Measurements from ENCODE around the gene PLEKHA7. TPM values are rescaled to one million over a fixed set of nuclear protein-coding genes. Genes with fewer than 3 reads are reported as not detected.
"Not testable (repeated sequence)": the region's sequence is repeated elsewhere in the genome, so short reads cannot be mapped to it uniquely, and the experiment has no call there.

PLEKHA7 gene
- total RNA-seq, 1 donor from 2014 or later: 0.78 TPM

DNA sequence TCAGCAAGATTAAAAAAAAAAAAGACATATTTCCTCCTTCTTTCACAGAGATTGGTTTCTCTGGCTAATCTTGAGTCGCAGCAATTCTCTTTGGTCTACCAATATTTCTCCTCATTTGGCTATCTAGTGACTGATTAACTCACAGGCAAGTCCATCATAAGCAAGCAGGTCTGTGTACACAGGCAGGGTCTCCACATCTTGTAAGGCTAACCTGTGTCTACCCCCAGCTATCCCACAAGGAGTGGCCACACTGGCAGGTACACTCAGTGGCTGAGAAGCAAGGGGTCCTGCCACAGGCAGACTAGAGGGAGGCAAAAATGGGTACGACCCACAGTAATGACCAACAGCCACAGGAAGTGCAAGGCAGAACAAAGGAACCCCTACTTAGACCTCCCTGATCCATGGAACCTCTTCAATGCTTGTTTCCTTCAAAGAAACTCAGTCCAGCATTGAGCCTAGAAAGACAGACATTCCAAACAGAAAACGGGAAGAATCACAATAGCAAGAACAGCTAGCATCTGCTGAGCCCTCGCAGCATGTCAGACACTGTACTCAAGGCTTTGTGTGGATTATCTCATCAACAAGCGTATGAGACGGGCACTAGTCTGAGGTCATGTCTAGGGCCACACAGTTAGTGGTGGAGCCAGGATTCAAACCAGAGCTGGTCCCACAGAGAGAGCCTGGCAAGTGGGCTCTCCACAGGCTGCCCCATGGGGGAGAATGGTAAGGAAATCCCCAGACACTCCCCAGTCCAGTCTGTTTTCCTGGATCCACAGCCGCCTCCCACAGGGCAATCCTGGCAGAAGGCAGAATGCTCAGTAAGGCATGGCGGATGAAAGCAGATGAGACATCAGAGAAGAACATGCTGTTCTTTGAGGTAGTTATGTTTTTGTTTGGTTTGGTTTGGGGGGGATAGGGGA lies 34.3 kb downstream of the PLEKHA7 start:
- no peak for DNase-seq (ENCODE audit: low read depth)

DNA sequence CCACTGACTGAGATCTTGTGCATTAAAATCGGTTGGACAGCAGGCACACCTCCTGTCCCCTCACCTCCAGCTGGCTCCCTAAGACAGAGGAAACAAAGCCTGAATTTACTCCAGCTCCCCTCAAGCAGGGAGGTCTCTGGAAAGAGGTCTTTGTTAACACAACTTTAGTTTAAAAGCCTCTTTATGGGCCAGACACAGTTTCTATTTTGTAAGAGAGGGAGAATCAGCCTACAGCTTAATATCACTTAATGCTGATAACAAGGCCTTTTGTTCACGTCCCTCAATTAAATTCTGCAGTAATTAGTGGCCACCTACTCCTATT lies 36.3 kb downstream of the PLEKHA7 start:
- no peak for DNase-seq (ENCODE audit: low read depth)

DNA sequence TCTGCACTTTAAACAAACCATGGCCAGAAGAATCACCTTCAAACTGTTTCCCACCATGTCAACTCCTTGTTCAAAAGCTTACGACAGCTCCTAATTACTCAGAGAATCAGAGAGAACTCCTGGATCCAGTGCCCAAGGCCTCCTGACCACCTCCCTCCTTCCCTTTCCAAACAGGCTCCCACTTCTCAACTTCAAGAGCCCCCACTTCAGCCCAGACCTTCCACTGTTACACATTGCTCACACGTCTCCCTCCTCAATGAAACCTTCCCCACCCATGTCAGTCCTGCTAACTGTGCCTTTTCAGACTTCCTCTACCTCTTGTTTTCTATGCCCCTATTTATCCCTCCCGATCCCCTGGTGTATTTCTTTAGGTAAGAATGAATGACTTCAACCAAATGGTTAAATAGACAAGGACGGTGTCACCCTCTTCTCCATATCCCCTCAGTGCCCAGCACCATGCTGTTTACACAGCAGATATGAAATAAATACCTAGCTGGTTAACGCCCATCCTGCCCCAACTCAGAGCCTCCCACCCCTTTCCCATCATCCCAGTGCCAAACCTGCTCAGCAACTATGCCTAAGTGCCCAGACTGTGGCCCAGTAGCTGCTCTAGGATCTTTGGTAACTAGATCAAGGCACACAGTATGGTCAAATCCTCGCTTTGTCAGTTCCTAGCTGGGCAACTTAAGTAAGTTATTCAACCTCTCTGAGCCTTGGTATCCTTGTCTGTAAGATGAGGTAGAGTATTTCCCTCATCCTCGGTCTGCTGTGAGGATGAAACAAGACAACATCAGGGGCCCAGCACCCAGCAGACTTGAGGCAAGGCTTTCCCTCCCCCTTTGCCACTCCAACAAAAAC lies 36.8 kb downstream of the PLEKHA7 start:
- DNase-seq (ENCODE audit: low read depth): no peak

DNA sequence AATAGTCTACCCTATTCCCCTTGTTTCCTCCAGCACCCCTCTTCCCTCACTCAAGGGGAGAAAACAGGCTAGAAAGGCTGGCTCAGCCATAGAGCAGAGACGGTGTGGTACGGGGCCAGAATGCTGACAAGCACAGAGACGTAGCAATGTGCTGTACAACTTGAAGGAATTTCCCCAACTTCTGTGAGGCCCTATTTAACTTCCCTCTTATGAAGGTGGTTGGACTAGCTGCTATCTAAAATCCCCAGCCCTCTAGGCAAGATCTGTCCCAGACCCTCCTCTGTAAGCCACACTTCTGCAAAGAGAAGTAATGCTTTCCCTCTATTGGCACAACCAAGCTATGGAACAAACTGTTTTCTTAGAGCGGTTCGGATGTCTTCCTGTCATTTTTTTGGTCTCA lies 37.8 kb downstream of the PLEKHA7 start:
- no peak for DNase-seq (ENCODE audit: low read depth)

DNA sequence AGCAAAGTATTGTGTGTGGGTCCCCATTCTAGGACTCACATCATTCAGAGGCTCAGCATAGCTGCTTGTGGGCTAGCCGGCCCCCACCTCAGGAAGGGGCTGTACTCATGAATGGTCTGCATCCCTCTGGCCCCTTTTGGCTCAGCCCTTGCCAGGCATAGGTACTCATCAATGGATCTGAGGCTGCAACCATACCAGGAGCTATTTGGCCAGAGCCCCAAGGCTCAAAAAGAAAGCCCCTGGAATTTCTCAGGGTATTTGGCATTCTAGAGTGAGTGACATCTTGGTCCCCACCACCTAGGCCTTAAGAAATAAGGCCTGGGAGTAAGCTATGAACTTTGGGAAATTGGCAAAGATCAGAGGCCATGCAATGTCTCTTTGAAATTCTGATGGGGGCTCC lies 38.3 kb downstream of the PLEKHA7 start:
- no peak for DNase-seq (ENCODE audit: low read depth)

DNA sequence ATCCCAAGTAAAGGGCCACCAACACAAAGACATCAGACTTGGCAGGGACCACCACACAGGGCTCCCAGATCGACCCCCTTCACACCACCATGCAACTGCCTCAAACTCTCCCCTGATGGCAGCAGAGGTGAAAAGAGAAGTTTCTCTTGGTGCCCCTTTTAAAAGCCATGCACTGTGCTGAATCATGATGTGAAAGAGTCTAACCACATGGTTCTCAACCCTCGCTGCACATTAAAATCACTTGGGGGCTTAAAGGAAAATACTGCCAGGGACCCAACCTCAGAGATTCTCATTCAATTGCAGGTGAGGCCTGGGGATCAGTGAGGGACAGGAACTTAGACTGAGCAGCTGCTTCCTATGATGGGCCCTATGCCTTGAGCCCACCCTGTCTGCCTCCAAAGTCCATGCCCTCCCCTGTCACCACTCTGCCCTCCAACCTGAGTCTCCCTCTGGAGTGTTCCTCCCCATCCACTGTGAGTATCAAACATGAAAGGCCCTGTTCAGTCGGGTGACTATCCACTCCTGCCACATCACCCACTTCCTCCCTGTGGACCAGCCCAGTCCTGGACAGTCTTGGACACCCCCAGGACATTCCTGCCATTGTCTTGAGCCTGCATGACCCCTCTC lies 40.8 kb downstream of the PLEKHA7 start:
- DNase-seq (ENCODE audit: low read depth): no peak

DNA sequence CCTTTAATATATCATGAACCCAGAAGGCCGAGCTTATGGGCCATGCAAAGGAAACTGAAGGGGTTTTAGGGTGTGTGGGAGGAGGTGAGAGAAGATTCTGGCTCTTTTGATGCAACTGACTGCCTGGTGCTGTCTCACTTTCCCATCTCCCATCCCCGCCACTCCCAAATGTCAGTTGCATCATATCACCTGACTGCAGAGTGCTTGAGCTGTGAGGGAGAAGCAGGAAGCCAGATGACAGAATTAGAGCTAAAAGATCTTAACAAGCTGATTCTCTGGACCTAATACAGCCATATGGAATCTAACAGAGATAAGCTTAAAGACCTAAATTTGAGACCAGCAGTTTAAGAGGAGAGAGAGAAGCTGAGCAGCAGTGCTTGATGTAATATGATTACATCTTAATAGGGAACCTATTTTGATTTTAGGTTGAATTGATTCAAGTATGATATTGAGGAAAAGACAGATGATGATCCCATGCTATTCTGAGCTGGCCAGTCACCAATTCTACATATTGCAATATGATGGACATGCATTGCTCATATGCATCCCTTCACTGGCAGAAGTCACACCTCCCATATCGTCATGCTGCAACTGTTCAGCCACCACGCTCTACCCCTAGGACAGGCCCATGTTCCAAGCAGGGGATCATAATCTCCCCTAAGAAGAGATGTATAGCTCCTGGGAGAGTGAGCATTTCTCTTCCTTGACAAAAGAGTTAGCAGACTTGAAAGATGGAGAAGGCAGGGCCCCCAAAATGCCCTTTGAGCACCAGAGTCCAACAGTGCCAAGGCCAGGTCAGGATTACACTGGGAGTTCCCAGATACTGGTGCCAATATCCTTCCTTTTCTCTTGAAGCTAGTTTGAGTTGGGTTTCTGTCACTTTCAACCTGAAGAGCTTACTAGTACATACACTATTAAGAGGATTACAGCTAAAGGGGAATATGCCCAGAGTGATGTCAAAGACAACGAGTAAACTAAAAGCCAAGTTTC lies 44.9 kb downstream of the PLEKHA7 start:
- no peak for DNase-seq (ENCODE audit: low read depth)

DNA sequence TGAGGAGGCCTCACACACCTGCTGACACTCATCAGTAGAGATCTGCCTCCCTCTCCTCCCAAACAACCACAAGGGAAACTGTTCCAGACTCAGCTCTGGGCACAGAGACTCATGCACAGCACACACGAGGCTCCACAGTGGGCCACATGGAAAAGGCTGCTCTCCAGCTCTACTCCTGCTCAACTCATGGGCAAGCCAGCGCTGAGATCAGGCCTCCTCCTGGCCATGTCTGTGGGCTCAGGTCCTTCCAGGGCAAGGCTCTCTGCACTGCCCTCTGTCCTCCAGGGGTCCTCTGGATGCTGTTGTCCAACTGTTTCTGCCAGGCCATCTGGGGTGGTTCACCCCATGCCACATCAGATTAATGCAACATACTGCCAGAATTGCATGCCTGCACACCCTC lies 46.0 kb downstream of the PLEKHA7 start:
- no peak for DNase-seq (ENCODE audit: low read depth)

DNA sequence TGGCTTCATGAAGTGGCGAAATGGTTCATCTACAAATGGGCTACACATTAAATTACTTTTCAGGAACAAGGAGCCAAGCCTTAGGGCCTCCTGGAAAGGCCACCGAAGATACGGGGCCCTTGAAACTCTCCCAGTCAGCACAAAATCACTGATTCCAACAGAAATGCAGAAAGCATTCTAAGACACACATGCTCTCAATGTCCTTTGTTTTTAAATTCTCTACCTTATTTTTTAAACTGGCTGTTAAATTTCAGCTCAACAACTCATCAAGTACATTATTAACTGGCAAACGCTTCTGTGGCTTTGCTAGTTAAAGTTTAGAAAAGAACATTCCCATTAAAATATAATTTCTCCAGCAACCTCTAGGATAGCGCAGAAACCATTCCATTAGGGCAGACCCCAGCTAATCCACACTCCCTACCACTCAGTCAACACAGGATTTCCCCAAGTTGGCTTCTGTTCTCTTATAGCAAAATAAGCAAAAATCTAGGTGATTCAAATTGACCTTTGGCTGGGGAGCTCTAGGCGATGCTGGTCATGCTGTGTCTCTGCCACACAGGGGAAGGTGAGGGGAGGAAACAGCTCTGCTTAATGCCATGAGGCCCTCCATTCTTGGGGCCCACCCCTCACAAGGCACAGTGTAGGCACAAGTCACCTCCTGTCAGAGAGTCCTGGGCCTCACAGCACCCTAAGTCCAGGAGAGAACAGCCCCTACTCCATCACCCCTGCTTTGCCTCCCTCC lies 47.1 kb downstream of the PLEKHA7 start:
- no peak for DNase-seq (ENCODE audit: low read depth)

DNA sequence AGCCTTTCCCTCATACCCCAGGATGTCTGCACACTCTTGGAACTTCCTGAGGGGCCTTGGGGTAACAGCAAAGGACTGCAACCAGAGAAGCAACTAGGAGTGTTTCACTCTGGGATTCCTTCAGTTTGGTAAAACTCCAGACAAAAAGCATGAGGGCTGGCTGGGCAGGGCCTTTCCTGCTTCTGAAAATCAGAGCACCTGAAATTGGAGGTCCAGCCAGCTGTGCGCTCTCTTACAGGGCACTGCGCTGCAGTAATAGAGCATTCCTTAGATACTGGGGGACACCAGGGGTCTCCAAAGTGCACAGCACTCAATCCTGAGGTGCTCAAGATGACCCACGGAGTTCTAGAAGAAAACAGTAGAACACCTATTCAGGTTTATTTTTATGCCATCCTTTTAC lies 49.7 kb downstream of the PLEKHA7 start:
- no peak for DNase-seq (ENCODE audit: low read depth)

DNA sequence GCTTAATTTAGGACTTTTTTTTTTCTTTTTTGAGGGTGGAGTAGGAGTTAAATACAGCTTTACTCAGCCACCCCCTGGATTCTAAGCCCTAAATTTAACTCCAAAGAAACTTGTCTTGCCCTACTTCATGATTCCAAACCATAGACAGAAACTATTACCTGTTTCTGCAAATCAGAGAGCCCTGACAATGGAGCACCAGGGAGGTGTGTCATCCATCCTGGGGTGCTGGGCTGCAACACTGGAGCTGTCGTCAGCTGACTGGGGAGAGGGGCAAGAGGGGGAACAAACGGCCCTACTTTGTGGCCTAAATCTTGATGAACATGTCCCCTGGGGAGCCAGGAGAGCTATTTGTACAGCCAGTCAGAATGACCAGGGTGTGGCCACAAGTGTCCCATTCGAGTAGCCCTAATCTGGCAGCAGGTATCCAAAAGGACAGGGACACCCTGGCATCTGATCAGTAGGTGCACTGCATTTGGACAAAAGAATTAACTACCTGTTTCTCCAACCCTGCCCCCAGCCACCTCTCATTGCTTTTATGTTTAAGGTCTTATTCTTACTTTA lies 50.8 kb downstream of the PLEKHA7 start:
- no peak for DNase-seq (ENCODE audit: low read depth)

DNA sequence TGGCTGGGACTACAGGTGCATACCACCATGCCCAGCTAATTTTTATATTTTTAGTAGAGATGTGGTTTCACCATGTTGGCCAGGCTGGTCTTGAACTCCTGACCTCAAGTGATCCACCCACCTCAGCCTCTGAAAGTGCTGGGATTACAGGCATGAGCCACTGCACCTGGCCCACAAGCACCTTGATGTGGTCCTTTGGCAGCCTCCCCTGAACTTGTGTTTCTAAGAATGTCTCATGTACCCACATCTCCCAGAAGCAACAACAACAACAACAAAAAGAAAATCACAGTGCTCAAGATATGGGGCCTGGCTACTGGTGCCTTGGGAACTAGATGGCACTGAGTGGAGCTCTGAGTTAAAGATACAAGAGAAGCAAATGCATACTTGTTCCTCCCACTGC lies 51.6 kb downstream of the PLEKHA7 start:
- not testable (repeated sequence) for DNase-seq (ENCODE audit: low read depth)

DNA sequence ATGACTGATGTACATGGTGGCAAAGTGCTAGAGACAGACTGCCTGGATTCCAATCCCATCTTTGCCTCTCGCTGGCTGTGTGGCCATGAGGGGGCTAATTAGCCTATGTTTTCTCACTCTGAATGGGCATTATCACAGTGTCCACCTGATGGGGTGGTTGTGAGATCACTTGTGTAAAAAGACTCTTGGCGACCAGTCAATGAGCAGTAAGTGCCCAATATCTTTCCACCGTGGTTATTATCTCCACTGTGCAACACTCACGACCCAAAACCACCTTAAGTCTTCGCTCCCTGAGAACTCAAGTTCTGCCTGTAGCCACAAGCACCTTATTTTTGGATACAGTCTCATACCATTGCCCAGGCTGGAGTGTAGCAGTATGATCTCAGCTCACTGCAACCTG lies 52.1 kb downstream of the PLEKHA7 start:
- DNase-seq (ENCODE audit: low read depth): no peak

DNA sequence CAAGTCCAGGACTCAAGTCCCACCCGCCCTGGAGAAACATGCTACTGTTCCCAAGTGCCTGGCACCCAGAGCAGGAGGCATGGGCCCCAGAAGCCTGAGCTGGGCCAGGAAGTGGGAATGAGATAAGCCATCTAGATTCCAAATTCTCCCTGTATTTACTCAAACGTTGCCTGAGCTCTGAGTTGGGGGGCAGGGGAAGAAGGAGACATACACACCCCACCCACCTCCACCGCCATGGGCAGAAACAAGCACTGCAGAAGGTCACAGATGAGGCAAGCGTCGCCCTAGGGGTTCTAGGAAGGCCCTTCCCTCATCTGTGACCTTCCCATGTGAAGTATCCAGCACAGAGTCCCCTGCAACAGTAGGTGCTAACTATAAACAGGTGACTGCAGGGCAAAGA lies 54.0 kb downstream of the PLEKHA7 start:
- DNase-seq (ENCODE audit: low read depth): no peak

DNA sequence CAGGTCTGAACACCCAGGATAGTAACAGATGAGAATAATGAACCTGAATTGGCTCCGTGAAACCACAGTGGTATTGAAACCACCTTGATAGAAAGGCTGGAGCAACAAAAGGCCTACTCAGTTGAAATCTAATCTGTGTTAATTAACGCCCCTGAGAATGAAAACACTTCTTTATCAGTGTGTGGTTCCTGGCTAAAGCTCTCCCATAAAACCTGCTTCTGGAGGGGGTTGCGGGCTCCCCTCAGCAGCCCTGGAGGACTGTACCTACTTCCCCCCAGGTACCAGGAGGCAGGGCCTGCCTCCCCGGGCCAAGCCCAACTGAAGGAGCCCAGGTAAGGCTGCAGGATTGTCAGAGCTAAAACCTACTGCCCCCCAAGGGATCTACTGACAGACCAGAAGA lies 54.6 kb downstream of the PLEKHA7 start:
- DNase-seq (ENCODE audit: low read depth): no peak

DNA sequence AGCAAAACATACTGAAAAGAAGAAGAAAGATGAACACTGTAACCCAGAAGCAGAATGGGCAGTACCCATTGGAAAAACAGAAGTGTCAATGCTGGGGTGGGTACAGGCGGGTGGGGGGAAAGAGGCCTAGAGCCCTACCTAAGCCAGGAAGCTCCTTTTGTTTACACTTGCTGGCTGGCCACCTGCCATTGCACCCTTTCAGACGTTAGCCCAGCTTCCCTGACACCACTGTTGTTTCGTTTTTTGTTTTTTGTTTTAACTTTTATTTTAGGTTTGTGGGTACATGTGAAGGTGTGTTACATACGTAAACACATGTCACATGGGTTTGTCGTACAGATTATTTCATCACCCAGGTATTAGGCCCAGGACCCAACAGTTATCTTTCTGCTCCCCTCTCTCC lies 55.4 kb downstream of the PLEKHA7 start:
- DNase-seq (ENCODE audit: low read depth): no peak

DNA sequence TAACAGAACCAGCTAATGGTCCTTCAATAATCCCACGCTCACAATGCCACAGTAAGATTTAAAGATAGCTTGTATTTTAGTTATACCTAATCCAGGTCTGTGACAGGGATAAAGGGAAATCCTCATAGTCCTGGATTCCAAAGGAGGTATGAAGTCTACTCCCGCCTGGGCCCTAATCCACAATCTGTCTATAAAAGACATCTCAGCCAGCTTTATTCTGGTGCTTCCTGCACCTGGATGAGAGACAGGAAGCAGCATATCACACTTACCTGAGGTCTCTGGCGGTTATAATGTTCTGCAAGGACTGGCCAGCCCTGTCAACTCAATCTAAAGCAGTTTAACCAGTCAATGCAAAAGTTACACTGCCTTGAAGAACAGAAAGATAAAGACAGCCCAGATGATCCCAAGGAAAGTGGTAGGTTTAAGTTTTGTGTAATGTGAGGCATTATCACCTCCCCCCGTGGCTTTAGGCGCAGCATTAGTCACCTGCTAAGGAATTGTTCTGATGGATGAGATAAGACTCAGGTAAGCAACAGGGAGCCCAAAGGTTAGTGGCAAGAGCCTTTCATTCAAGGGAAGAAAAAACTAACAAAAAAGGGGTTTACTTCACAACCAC lies 57.6 kb downstream of the PLEKHA7 start:
- DNase-seq (ENCODE audit: low read depth): no peak

DNA sequence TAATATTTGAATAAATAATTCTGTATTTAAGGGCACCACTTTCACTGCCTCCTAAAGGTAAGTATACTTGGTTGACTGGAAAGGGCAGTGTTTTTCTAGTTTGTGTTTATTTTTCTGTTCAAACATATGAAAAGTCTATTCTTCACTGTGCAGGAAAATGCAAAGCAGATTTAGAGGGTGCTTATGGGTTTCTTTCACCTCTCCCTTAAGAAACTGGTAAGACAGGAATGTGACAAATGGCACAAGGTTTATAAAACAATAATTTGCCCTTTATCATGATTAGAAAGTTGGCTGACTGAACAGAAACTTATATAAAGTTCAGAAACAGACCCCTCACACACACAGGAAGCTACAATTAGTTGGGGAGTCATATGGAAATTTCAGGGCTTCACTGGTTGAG lies 60.6 kb downstream of the PLEKHA7 start:
- DNase-seq (ENCODE audit: low read depth): no peak
